ENCODE results near the gene ACTA2.

ACTA2 gene

DNA sequence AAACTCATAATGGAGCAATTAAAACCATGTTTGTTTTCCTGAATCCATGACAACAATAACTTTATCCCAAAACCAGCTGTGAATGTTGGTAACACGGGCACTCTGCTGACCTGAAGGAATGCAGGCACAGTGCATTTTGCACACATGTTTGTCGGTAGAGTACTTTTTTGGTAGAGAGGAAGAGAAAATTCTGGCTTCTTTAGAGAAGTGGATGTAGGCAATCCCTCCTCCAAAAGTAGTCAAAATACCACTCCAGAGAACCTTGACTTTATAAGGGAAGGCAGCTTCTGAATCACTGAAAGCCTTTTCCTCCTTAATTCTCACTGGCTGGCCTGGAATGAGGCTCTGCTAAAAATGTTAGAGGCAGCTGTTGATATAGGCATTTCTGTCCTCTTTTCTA is 15.8 kb upstream of the ACTA2 start:
- Histone ChIP-seq H3K4me1 (ENCODE audit: control insufficient read depth, insufficient read depth, low read length) (peaks cover 16% of the 10 kb centered on the region), H3K4me3 (ENCODE audit: low read length in 2 of 2) (no peak overlapping the region), H3K9ac (ENCODE audit: low read length in 2 of 2) (no peak overlapping the region), H3K9me3 (ENCODE audit: control insufficient read depth in 2 of 2, low read length in 2 of 2) (no peaks in the 10 kb centered on the region), H3K36me3 (ENCODE audit: control insufficient read depth in 2 of 2, insufficient read depth in 2 of 2, low read length in 2 of 2) (no peaks in the 10 kb centered on the region), H3K27me3 (ENCODE audit: control insufficient read depth in 1 of 2, insufficient read depth in 2 of 2, low read length in 2 of 2) (no peaks in the 10 kb centered on the region), H3K27ac (ENCODE audit: low read length) (peak overlapping the region; percentile 18)

GRCh38 chr10:88966797-88967196 is 14.2 kb upstream of the ACTA2 start:
- H3K27ac ChIP-seq (ENCODE audit: low read length), result peak overlapping the region; percentile 25
- no peaks in the 10 kb centered on the region for H3K27me3 ChIP-seq (ENCODE audit: control insufficient read depth in 1 of 2, insufficient read depth in 2 of 2, low read length in 2 of 2)
- no peaks in the 10 kb centered on the region for H3K9me3 ChIP-seq (ENCODE audit: control insufficient read depth in 2 of 2, low read length in 2 of 2)
- H3K4me3 ChIP-seq (ENCODE audit: low read length in 2 of 2), result peak overlapping the region; percentile 30 to 31
- H3K36me3 ChIP-seq (ENCODE audit: control insufficient read depth in 2 of 2, insufficient read depth in 2 of 2, low read length in 2 of 2), result no peaks in the 10 kb centered on the region
- H3K9ac ChIP-seq (ENCODE audit: low read length in 2 of 2), result no peak overlapping the region
- peaks cover 16% of the 10 kb centered on the region for H3K4me1 ChIP-seq (ENCODE audit: control insufficient read depth, insufficient read depth, low read length)

DNA sequence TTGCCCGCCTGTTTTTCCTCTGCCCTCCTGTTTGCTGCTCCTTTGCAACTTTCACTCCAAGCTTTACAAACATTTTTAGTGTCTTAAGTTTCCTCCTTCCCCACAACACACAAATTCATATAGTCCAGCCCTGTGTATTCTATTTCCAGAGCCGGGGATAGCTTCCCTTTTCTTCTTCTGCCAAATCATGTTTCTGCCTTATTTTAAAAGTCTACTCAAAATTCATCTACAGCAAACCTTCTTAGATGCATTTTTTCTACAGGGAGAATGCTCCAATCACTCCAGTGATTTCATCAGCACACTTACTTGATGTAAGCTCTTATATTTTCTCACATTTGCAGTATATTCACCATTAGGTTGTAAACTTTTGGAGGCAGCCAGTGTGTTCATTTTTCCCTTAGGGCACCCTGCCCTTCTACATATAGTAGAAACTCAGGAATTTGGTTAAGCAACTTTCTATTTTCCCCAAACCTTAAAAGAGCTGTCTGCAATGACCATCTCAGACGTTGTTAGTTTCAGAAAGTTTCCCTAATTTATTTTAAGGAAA is 12.4 kb upstream of the ACTA2 start:
- H3K4me1 ChIP-seq (ENCODE audit: control insufficient read depth, insufficient read depth, low read length), result peaks cover 16% of the 10 kb centered on the region
- no peaks in the 10 kb centered on the region for H3K36me3 ChIP-seq (ENCODE audit: control insufficient read depth in 2 of 2, insufficient read depth in 2 of 2, low read length in 2 of 2)
- H3K27ac ChIP-seq (ENCODE audit: low read length), result no peak overlapping the region
- no peak overlapping the region for H3K9ac ChIP-seq (ENCODE audit: low read length in 2 of 2)
- no peak overlapping the region for H3K4me3 ChIP-seq (ENCODE audit: low read length in 2 of 2)
- no peaks in the 10 kb centered on the region for H3K27me3 ChIP-seq (ENCODE audit: control insufficient read depth in 1 of 2, insufficient read depth in 2 of 2, low read length in 2 of 2)
- H3K9me3 ChIP-seq (ENCODE audit: control insufficient read depth in 2 of 2, low read length in 2 of 2), result no peaks in the 10 kb centered on the region

DNA sequence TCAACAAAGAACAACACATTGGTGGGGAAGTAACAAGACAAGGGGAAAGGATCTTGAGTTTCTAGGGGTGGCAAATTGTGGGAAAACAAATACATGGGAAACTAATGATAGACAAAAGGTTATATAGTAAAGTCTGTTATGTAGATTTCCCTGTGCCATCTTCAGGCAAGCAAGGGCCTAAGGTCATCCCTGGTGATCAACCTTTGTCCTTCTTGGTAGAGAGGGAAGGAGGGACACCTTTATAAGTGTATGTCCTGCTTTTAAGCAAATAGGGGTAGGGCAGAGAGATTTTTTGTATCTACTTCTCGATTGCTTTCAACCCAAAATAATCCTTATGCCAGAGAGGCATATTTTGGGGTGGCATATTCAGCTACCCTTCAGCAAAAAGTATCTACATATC is 11.8 kb upstream of the ACTA2 start:
- Histone ChIP-seq H3K9ac (ENCODE audit: low read length in 2 of 2) (no peak overlapping the region), H3K36me3 (ENCODE audit: control insufficient read depth in 2 of 2, insufficient read depth in 2 of 2, low read length in 2 of 2) (no peaks in the 10 kb centered on the region), H3K4me1 (ENCODE audit: control insufficient read depth, insufficient read depth, low read length) (peaks cover 16% of the 10 kb centered on the region), H3K27ac (ENCODE audit: low read length) (no peak overlapping the region), H3K4me3 (ENCODE audit: low read length in 2 of 2) (no peak overlapping the region), H3K9me3 (ENCODE audit: control insufficient read depth in 2 of 2, low read length in 2 of 2) (no peaks in the 10 kb centered on the region), H3K27me3 (ENCODE audit: control insufficient read depth in 1 of 2, insufficient read depth in 2 of 2, low read length in 2 of 2) (no peaks in the 10 kb centered on the region)

DNA sequence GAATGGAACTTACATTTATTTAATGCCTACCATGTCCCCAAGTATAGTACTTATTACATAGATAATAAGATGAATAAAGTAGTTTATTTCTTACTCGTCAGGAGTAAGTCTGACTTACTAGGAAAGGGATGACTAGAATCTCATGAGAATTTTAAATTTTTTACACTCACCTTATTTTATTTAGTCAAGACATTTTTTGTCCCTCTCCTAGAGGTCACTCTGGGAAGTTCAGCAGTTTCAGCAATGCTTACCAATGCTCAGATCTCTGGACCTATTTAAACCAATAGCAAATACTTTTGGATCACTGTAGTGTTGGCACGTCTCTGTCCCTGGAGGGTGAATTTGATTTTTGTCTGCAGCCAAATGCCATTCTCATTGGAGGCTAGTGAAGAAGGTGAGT is 10.7 kb upstream of the ACTA2 start:
- H3K27ac ChIP-seq (ENCODE audit: low read length), result no peak overlapping the region
- H3K36me3 ChIP-seq (ENCODE audit: control insufficient read depth in 2 of 2, insufficient read depth in 2 of 2, low read length in 2 of 2), result no peaks in the 10 kb centered on the region
- H3K27me3 ChIP-seq (ENCODE audit: control insufficient read depth in 1 of 2, insufficient read depth in 2 of 2, low read length in 2 of 2), result no peaks in the 10 kb centered on the region
- no peak overlapping the region for H3K4me3 ChIP-seq (ENCODE audit: low read length in 2 of 2)
- no peak overlapping the region for H3K9ac ChIP-seq (ENCODE audit: low read length in 2 of 2)
- H3K9me3 ChIP-seq (ENCODE audit: control insufficient read depth in 2 of 2, low read length in 2 of 2), result no peaks in the 10 kb centered on the region
- peaks cover 16% of the 10 kb centered on the region for H3K4me1 ChIP-seq (ENCODE audit: control insufficient read depth, insufficient read depth, low read length)

- Histone ChIP-seq H3K9me3 (ENCODE audit: control insufficient read depth in 2 of 2, low read length in 2 of 2) (no peaks in the 10 kb centered on the region), H3K27me3 (ENCODE audit: control insufficient read depth in 1 of 2, insufficient read depth in 2 of 2, low read length in 2 of 2) (no peaks in the 10 kb centered on the region), H3K27ac (ENCODE audit: low read length) (no peak overlapping the region), H3K4me3 (ENCODE audit: low read length in 2 of 2) (no peak overlapping the region), H3K36me3 (ENCODE audit: control insufficient read depth in 2 of 2, insufficient read depth in 2 of 2, low read length in 2 of 2) (no peaks in the 10 kb centered on the region), H3K9ac (ENCODE audit: low read length in 2 of 2) (no peak overlapping the region), H3K4me1 (ENCODE audit: control insufficient read depth, insufficient read depth, low read length) (peaks cover 12% of the 10 kb centered on the region)
Observed at GRCh38 chr10:88962336-88962735, 9.8 kb upstream of the ACTA2 start.

DNA sequence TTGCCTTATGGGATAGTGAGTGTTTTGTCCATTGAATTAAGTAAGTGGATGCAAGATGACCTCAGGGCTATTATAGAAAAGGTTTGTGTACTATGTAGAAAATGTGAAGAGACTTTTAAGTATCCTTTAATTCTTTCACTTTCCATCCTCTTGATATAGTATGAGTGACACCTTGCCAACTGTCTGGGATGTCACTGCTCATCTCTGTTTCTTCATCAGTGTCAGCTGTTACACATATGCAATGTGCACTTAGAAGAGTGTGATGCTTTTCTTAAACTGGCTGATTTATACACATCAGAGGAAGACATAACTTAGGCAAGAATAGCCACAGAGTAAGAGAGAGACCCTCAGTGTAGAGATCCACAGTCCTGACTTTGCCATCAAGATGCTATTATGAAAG is 8.7 kb upstream of the ACTA2 start:
- H3K36me3 ChIP-seq (ENCODE audit: control insufficient read depth in 2 of 2, insufficient read depth in 2 of 2, low read length in 2 of 2), result no peaks in the 10 kb centered on the region
- H3K4me3 ChIP-seq (ENCODE audit: low read length in 2 of 2), result no peak overlapping the region
- no peak overlapping the region for H3K27ac ChIP-seq (ENCODE audit: low read length)
- no peak overlapping the region for H3K9ac ChIP-seq (ENCODE audit: low read length in 2 of 2)
- H3K4me1 ChIP-seq (ENCODE audit: control insufficient read depth, insufficient read depth, low read length), result peaks cover 5% of the 10 kb centered on the region
- no peaks in the 10 kb centered on the region for H3K9me3 ChIP-seq (ENCODE audit: control insufficient read depth in 2 of 2, low read length in 2 of 2)
- no peaks in the 10 kb centered on the region for H3K27me3 ChIP-seq (ENCODE audit: control insufficient read depth in 1 of 2, insufficient read depth in 2 of 2, low read length in 2 of 2)

- H3K4me1 ChIP-seq (ENCODE audit: control insufficient read depth, insufficient read depth, low read length), result peaks cover under 1% of the 10 kb centered on the region
- H3K27ac ChIP-seq (ENCODE audit: low read length), result no peak overlapping the region
- H3K36me3 ChIP-seq (ENCODE audit: control insufficient read depth in 2 of 2, insufficient read depth in 2 of 2, low read length in 2 of 2), result no peaks in the 10 kb centered on the region
- no peak overlapping the region for H3K4me3 ChIP-seq (ENCODE audit: low read length in 2 of 2)
- H3K9me3 ChIP-seq (ENCODE audit: control insufficient read depth in 2 of 2, low read length in 2 of 2), result no peaks in the 10 kb centered on the region
- no peak overlapping the region for H3K9ac ChIP-seq (ENCODE audit: low read length in 2 of 2)
- H3K27me3 ChIP-seq (ENCODE audit: control insufficient read depth in 1 of 2, insufficient read depth in 2 of 2, low read length in 2 of 2), result no peaks in the 10 kb centered on the region
Observed at GRCh38 chr10:88960802-88961201, 8.2 kb upstream of the ACTA2 start.

- H3K9me3 ChIP-seq (ENCODE audit: control insufficient read depth in 2 of 2, low read length in 2 of 2), result no peaks in the 10 kb centered on the region
- H3K4me3 ChIP-seq (ENCODE audit: low read length in 2 of 2), result no peak overlapping the region
- no peaks in the 10 kb centered on the region for H3K36me3 ChIP-seq (ENCODE audit: control insufficient read depth in 2 of 2, insufficient read depth in 2 of 2, low read length in 2 of 2)
- H3K9ac ChIP-seq (ENCODE audit: low read length in 2 of 2), result no peak overlapping the region
- H3K27ac ChIP-seq (ENCODE audit: low read length), result no peak overlapping the region
- H3K27me3 ChIP-seq (ENCODE audit: control insufficient read depth in 1 of 2, insufficient read depth in 2 of 2, low read length in 2 of 2), result no peaks in the 10 kb centered on the region
- no peaks in the 10 kb centered on the region for H3K4me1 ChIP-seq (ENCODE audit: control insufficient read depth, insufficient read depth, low read length)
Observed at GRCh38 chr10:88958721-88959120, 6.1 kb upstream of the ACTA2 start.

DNA sequence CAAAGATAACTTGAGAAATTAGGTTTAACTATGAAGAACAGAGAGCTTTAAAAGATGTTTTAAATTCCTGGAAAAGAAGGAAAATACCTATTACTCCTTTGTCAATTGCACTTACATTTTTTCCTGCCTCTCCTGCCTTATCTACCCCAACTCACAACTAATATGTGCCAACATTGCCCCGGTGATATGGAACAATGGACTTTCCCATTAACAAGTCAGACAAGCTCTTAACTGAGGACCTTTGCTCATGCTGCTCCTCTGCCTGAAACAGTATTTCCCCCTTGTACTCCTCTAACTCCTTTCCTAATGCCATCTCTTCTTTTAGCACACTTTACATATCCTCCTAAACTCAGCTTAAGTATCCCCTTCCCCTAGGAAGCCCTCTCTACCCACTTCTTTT is 4.8 kb upstream of the ACTA2 start:
- H3K4me1 ChIP-seq (ENCODE audit: control insufficient read depth, insufficient read depth, low read length), result no peaks in the 10 kb centered on the region

GRCh38 chr10:88954458-88955083 is 2.0 kb upstream of the ACTA2 start:
- Histone ChIP-seq H3K4me3 (ENCODE audit: low read length in 2 of 2) (no peak overlapping the region), H3K27me3 (ENCODE audit: control insufficient read depth in 1 of 2, insufficient read depth in 2 of 2, low read length in 2 of 2) (no peaks in the 10 kb centered on the region), H3K27ac (ENCODE audit: low read length) (peak overlapping the region; percentile 99)

More for the DNA sequence above, 4.8 kb upstream of the ACTA2 start:
- Histone ChIP-seq H3K27me3 (ENCODE audit: control insufficient read depth in 1 of 2, insufficient read depth in 2 of 2, low read length in 2 of 2) (no peaks in the 10 kb centered on the region), H3K9me3 (ENCODE audit: control insufficient read depth in 2 of 2, low read length in 2 of 2) (no peaks in the 10 kb centered on the region), H3K9ac (ENCODE audit: low read length in 2 of 2) (no peak overlapping the region), H3K27ac (ENCODE audit: low read length) (no peak overlapping the region), H3K4me3 (ENCODE audit: low read length in 2 of 2) (no peak overlapping the region), H3K36me3 (ENCODE audit: control insufficient read depth in 2 of 2, insufficient read depth in 2 of 2, low read length in 2 of 2) (no peaks in the 10 kb centered on the region)

More at GRCh38 chr10:88954458-88955083, 2.0 kb upstream of the ACTA2 start:
- Histone ChIP-seq H3K9ac (ENCODE audit: low read length in 2 of 2) (no peak overlapping the region), H3K9me3 (ENCODE audit: control insufficient read depth in 2 of 2, low read length in 2 of 2) (no peaks in the 10 kb centered on the region), H3K36me3 (ENCODE audit: control insufficient read depth in 2 of 2, insufficient read depth in 2 of 2, low read length in 2 of 2) (peaks cover 0 to 3% of the 10 kb centered on the region in 2 donors), H3K4me1 (ENCODE audit: control insufficient read depth, insufficient read depth, low read length) (no peaks in the 10 kb centered on the region)
